NK-92 (cell line): ENCODE measurements around the gene SQSTM1.
"Not testable (repeated sequence)": the region's sequence is repeated elsewhere in the genome, so short reads cannot be mapped to it uniquely, and the experiment has no call there.

ENCODE experiments used
- DNase-seq: peaks from one replicate; lab custom pipeline; 2025; ENCODE audit not compliant: unreplicated experiment; lab: John Stamatoyannopoulos, UW

SQSTM1 gene

DNA sequence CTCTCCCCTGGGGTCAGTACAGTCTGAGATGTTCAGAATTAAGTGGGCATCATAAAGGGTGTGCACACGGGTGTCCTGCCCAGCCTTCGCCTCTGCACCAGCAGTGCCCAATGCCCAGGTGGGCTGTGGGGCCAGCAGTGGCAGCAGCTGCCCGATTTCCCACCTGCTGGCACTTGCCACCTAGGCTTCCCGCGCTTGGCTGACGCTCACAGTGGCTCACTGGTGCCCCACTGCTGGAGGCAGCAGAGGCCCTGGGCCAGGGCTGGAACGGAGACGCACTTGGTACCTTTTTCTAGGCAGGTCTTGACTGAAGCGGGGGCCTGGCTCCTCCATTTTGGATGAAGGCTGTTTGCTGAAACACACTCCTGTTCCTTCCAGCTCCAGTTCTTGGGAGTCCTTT is 20.9 kb downstream of the SQSTM1 start:
- no peak for DNase-seq

- DNase-seq: no peak
Observed at GRCh38 chr5:179852993-179853547, 32.4 kb downstream of the SQSTM1 start.

DNA sequence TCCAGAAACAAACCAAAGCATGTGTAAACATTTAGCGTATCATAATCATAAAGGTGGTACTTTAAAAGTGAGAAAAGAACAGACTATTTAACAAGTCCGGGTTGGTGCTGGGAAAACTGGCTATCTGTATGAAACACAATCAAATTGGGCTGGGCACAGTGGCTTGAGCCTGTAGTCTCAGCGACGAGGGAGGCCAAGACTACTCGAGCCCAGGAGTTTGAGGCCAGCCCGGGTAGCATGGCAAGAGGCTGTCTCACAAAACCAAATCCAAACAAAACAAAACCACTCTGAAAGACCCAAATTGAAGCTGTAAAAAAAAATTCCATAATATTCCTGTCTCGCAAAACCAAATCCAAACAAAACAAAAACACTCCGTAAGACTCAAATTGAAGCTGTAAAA is 33.7 kb downstream of the SQSTM1 start:
- no peak for DNase-seq

- no peak for DNase-seq
Observed at GRCh38 chr5:179858241-179858585, 37.5 kb downstream of the SQSTM1 start.

DNA sequence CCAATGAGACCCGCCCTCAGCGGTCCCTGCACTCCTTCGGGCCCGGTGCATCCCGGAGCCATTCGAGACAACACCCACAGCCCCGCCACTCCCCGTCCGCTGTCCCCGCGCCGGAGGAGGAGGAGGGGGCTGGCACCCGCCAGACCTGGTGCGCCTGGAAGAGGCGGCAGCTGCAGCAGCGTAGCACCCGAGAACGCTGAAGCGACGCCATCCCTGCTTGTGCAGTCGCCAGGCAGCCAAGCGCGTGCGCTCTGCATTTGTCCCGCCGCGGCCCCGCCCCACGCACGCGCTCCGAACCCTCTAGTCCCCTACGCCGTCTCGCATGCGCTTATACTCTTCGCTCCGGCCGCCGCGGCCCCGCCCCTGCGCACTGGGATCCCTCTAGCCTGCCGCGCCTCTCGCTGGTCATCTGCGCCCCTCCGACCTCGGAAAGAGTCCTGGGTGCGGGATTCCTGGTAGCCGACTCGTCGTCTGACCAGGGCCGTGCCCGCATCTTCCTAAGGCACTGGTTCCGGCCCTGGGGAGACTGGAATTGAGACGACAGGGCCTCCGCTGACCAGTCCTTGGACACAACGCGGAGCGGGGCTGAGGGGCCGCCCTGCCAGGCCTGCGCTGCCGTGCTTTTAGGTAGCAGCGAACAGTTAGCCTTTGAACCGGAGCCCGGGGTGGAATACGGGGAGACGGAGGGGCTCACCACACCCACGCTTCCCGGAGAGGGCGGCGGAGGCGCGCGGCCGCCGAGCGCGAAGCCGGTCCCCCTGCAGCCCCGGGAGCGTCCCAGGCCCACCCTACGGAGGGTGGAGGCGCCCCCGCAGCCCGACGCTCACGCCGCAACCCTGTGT is 38.1 kb downstream of the SQSTM1 start, which contains the start of gene MRNIP:
TSS of gene MRNIP (minus strand) at position 232 of the 842 bp plus-strand sequence. CDS start at position 211, 21 bp downstream.
- DNase-seq: no peak

- DNase-seq: no peak
Observed at GRCh38 chr5:179860301-179860700, 39.6 kb downstream of the SQSTM1 start.

DNA sequence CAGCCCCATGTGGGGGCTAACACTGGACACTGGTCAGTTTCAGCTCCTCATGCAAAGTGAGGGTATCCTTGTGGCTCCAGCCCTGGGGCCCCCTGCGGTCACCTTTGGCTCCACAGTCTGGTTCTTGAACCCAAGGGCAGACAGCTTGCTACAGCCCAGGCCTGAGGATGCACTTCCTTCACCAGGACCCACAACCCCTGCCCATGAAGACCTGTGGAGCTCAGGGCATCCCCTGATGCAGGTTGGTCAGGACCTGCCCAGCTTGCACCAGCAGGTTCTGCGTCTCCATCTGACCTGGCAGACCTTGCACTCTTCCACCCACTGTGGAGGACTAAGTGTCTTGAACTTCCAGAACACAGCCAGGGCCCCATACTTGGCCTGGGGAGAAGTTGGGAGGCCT is 41.6 kb downstream of the SQSTM1 start:
- DNase-seq: no peak

- DNase-seq: no peak
Observed at GRCh38 chr5:179862891-179863290, 42.2 kb downstream of the SQSTM1 start.

GRCh38 chr5:179863449-179864085 is 42.9 kb downstream of the SQSTM1 start:
- no peak for DNase-seq

DNA sequence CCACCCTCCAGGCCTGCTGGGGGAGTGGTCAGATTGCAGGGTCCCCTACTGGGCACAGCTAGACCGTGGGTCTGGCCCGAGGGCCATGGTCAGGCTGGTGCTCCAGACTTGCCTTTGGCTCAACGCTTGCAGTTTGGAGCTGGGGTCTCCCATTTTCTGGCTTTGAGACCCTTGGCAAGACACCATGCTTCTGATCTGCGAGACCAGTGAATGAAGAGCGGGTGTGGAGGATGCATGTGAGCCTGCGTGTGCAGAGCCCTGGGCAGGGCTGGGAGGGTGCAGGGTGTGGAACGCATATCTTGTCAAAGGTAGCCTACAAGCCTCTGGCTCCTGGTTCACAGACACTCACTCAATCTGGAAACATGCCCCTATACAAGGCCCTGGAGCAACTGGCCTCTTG is 44.0 kb downstream of the SQSTM1 start:
- DNase-seq: no peak

GRCh38 chr5:179865491-179866240 is 45.0 kb downstream of the SQSTM1 start:
- no peak for DNase-seq

- no peak for DNase-seq
Observed at GRCh38 chr5:179866241-179867078, 45.8 kb downstream of the SQSTM1 start.

DNA sequence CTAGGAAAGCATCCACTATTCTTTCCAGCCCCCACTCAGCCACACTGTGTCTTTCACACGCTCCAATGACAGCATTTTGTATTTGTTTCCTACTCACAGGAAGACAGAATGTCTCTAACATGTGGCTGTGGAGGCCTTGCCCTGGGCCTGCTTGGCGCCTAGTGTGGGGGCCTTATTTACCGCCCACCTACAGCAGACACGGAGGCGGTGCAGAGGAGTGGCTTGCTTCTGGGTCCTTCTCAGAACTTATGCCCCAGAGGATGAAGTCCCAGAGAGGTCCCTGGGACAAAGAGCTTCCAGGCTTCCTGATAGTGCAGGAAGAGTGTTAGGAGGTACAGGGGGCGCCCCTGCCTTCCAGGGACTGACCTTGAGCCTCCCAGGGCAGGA is 46.4 kb downstream of the SQSTM1 start:
- DNase-seq: no peak

GRCh38 chr5:179867476-179867875 is 46.8 kb downstream of the SQSTM1 start:
- DNase-seq: no peak

- no peak for DNase-seq
Observed at GRCh38 chr5:179868541-179868940, 47.8 kb downstream of the SQSTM1 start.

- no peak for DNase-seq
Observed at GRCh38 chr5:179869101-179869500, 48.4 kb downstream of the SQSTM1 start.

DNA sequence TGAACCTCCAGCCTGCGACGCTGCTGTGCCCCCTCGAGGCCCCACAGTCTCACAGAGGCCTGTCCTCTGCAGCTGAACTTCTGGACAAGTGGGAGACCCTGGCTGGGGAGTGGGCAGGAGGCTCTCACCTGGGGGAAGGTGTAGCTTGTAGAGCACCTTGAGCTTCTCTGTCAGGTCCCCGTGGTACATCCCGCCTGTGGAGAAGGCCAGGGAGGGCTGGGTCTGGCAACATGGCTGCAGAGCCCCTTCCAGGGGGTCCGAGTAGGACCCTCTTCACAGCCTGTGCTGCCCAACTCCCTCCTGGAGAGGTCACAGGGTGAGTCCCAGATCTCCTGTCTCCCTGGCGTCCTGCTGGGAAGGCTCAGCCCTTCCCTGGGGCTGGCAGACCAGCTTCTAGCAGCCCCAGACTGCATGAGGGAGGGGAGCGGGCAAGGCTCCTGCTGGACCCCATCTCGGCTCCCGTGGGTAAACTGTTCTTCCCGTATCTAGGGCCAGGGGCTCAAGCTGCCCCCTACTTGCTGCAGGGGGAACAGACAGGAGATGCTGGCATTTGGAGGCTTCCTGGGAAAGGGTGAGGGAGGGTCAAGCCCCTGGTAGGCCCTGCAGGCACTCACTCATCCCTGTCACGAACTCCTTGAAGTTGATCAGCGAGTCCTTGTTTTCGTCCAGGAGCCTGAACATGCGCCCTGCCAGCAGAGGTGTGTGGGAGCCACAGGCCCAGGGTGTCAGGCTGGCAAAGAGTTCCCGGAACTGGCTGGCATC is 49.1 kb downstream of the SQSTM1 start:
- DNase-seq: no peak

GRCh38 chr5:179870403-179870903 is 49.7 kb downstream of the SQSTM1 start:
- no peak for DNase-seq

GRCh38 chr5:179870952-179871351 is 50.2 kb downstream of the SQSTM1 start:
- no peak for DNase-seq

- DNase-seq: not testable (repeated sequence)
Observed at GRCh38 chr5:179871533-179871932, 50.8 kb downstream of the SQSTM1 start.
